GM10266 (cell line): ENCODE results near the gene MTERF4.

Experiments
- DNase-seq: peaks from one replicate; pipeline ENCODE4 v3.0.0; 2012; ENCODE audit errors: extremely low spot score
- CTCF ChIP-seq: IDR thresholded peaks from 2 replicates; pipeline ENCODE4 v1.5.1; 2012; ENCODE audit warnings: mild to moderate bottlenecking, low read depth; ENCODE audit not compliant: control insufficient read depth, insufficient read depth; ENCODE audit errors: missing control alignments

The MTERF4 gene

GRCh38 chr2:241084856-241085444, 17.1 kb downstream of the MTERF4 start:
- no peak for TF ChIP-seq CTCF
- no peak for DNase-seq

DNA sequence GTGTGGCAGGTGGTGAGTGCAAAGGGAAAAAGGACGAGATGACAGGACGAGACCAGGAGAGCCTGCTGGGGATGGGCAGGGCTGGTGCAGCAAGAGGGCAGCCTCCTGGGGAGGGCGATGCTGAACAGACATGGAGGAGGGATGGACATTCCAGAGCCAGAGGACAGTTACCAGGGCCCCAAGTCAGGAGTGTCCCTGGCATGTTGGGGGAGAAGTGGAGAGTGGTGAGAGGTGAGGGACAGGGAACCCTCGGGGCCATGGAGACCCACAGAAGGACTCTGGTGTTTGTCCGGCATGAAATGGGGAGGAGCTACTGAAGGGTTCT, 19.0 kb downstream of the MTERF4 start:
- no peak for TF ChIP-seq CTCF
- no peak for DNase-seq

GRCh38 chr2:241082341-241083090, 19.6 kb downstream of the MTERF4 start:
- TF ChIP-seq CTCF: no peak
- DNase-seq: no peak

DNA sequence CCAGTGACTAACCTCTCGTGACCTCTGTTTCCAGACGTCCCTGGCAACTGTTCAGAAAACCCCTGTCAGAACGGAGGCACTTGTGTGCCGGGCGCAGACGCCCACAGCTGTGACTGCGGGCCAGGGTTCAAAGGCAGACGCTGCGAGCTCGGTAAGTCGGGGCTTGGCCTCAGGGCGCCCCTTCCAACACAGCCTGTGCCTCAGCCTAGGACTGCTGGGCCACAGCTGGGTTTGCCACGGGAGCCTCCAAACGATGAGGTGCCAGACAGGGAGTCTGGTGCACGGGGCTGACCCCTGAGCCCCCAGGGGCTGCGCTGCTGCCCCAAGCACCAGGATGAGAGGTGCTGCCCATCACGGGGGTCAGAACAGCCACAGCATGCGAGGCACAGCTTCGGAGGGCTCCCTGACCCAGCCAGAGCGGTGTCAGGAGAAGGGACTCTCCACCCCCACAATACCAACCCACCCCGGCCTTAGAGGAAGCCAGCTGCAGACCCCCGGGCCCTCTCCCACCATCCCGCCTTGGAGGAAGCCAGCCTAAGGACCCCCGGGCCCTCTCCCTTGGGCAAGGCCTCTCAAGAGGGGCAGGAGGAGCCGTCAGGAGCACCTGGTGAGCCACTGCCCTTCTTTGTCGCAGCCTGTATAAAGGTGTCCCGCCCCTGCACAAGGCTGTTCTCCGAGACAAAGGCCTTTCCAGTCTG, 20.3 kb downstream of the MTERF4 start:
- TF ChIP-seq CTCF: no peak
- DNase-seq: no peak

DNA sequence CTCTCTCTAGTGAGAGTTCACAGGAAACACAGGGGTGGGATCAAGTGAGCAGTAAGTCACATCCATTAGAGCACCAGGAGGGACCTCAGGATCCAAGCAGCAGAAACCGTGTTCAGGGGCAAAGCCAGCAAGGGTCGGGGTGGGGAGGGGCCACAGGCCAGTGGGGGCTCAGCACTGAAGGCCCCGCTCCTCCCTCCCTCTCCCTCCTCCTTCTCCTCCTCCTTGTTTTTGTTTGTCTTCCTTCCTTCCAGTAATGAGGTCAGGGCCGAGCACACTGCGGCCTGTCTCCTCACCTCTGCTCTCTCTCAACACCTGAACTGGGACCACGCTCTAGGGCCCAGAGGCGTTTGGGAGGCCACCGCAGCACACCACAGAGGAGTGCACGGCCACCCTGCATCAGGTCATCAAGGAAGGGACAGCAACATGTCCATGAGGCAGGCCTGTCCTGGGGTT, 20.9 kb downstream of the MTERF4 start:
- TF ChIP-seq CTCF: no peak

GRCh38 chr2:241080405-241081189, 21.5 kb downstream of the MTERF4 start:
- no peak for DNase-seq
- no peak for TF ChIP-seq CTCF

More for the DNA sequence above, 20.9 kb downstream of the MTERF4 start:
- no peak for DNase-seq
